Islet precursor cell (in vitro differentiated cells): ENCODE results near the gene ZCCHC14.

ENCODE experiments used
- DNase-seq: peaks from one replicate; pipeline ENCODE4 v3.0.0-alpha.2; 2018

Gene ZCCHC14

GRCh38 chr16:87474017-87474416 is 18.8 kb downstream of the ZCCHC14 start:
- peak; percentile 25 for DNase-seq

- no peak for DNase-seq
These were observed 19.9 kb downstream of the ZCCHC14 start for GRCh38 chr16:87472935-87473334.

- DNase-seq = peak; percentile 35
These were observed 20.6 kb downstream of the ZCCHC14 start for GRCh38 chr16:87472142-87472778.

- DNase-seq = peak; percentile 55
These were observed 21.3 kb downstream of the ZCCHC14 start for GRCh38 chr16:87471278-87472141.

GRCh38 chr16:87470332-87470731 is 22.5 kb downstream of the ZCCHC14 start:
- DNase-seq = no peak

- DNase-seq = no peak
These were observed 23.7 kb downstream of the ZCCHC14 start for GRCh38 chr16:87469169-87469568.

- DNase-seq = peak; percentile 43
These were observed 24.3 kb downstream of the ZCCHC14 start for GRCh38 chr16:87468550-87468949.

- no peak for DNase-seq
These were observed 25.8 kb downstream of the ZCCHC14 start for GRCh38 chr16:87466975-87467501.

GRCh38 chr16:87465879-87466278 is 26.9 kb downstream of the ZCCHC14 start:
- peak; percentile 43 for DNase-seq

- DNase-seq = peak; percentile 42
These were observed 27.5 kb downstream of the ZCCHC14 start for GRCh38 chr16:87465306-87465705.

- peak; percentile 54 for DNase-seq
These were observed 28.0 kb downstream of the ZCCHC14 start for GRCh38 chr16:87464691-87465300.

GRCh38 chr16:87463722-87464690 is 28.8 kb downstream of the ZCCHC14 start:
- DNase-seq = peak; percentile 50

- DNase-seq = peak; percentile 99
These were observed 31.3 kb downstream of the ZCCHC14 start for GRCh38 chr16:87461466-87461991.

GRCh38 chr16:87460936-87461335 is 31.9 kb downstream of the ZCCHC14 start:
- DNase-seq = peak; percentile 45

GRCh38 chr16:87459833-87460232 is 33.0 kb downstream of the ZCCHC14 start:
- no peak for DNase-seq

GRCh38 chr16:87459027-87459426 is 33.8 kb downstream of the ZCCHC14 start:
- DNase-seq = no peak

GRCh38 chr16:87458424-87458915 is 34.4 kb downstream of the ZCCHC14 start:
- DNase-seq = no peak

GRCh38 chr16:87457709-87458423 is 35.0 kb downstream of the ZCCHC14 start:
- DNase-seq = peak; percentile 96

- DNase-seq = no peak
These were observed 35.7 kb downstream of the ZCCHC14 start for GRCh38 chr16:87457061-87457611.

- no peak for DNase-seq
These were observed 38.4 kb downstream of the ZCCHC14 start for GRCh38 chr16:87454391-87454790.

GRCh38 chr16:87453326-87453725 is 39.5 kb downstream of the ZCCHC14 start:
- DNase-seq = no peak
